GM12878 (cell line): ENCODE measurements around the gene ZNF512.

Experiments
- BHLHE40 ChIP-seq, 2 experiments: fragments of 450-650 bp in 1 of 2; IDR thresholded peaks; 2 replicates each; pipeline ENCODE4 v1.6.1; 2011 to 2017; ENCODE audit warnings: low read depth in 2 of 2, borderline replicate concordance in 1 of 2, improper control_type of control experiment in 1 of 2, low read length in 1 of 2, mild to moderate bottlenecking in 1 of 2
- CEBPB ChIP-seq, 2 experiments: fragments of 150-350 bp in 1 of 2; IDR thresholded peaks; 2 replicates each; pipeline ENCODE4 v1.6.1; 2012 to 2014; ENCODE audit warnings: low read depth in 2 of 2, low read length in 2 of 2, borderline replicate concordance in 1 of 2, inconsistent platforms in 1 of 2
- EZH2 ChIP-seq: IDR thresholded peaks from 2 replicates; pipeline ENCODE4 v1.6.1; 2012; ENCODE audit warnings: low read depth, mild to moderate bottlenecking, control low read depth, inconsistent platforms, low read length, borderline replicate concordance; ENCODE audit not compliant: control insufficient read depth
- JUND ChIP-seq: IDR thresholded peaks from 2 replicates; pipeline ENCODE4 v1.6.1; 2012; ENCODE audit warnings: low read depth, mild to moderate bottlenecking, low read length, improper control_type of control experiment, moderate library complexity
- POLR2AphosphoS5 ChIP-seq: IDR thresholded peaks from 2 replicates; pipeline ENCODE4 v1.6.1; 2011; ENCODE audit warnings: mild to moderate bottlenecking, low read length, inconsistent platforms
- RCOR1 ChIP-seq: conservative IDR thresholded peaks from 2 replicates; pipeline ENCODE4 v1.6.1; 2012; ENCODE audit warnings: low read depth, low read length, improper control_type of control experiment
- SRF ChIP-seq, 2 experiments: IDR thresholded peaks; 2 replicates each; pipeline ENCODE4 v1.6.1; 2011; ENCODE audit warnings: low read depth in 2 of 2, low read length in 2 of 2, mild to moderate bottlenecking in 1 of 2, moderate library complexity in 1 of 2
- TF ChIP-seq, protein P1 (sequence below), 3 experiments: IDR thresholded peaks in 2 of 3; conservative IDR thresholded peaks in 1 of 3; 2 replicates each; pipeline ENCODE4 v1.5.1; 2011; ENCODE audit warnings: low read depth in 3 of 3, low read length in 3 of 3, mild to moderate bottlenecking in 3 of 3, control low read depth in 2 of 3, moderate library complexity in 2 of 3, inconsistent platforms in 1 of 3, mixed read lengths in 1 of 3; ENCODE audit not compliant: control insufficient read depth in 2 of 3, insufficient read depth in 1 of 3; ENCODE audit errors: extremely low read depth in 1 of 3
- TF ChIP-seq, protein P2 (sequence below): IDR thresholded peaks from 2 replicates; pipeline ENCODE4 v1.6.1; 2012; ENCODE audit warnings: mild to moderate bottlenecking, low read depth, low read length

DNA sequence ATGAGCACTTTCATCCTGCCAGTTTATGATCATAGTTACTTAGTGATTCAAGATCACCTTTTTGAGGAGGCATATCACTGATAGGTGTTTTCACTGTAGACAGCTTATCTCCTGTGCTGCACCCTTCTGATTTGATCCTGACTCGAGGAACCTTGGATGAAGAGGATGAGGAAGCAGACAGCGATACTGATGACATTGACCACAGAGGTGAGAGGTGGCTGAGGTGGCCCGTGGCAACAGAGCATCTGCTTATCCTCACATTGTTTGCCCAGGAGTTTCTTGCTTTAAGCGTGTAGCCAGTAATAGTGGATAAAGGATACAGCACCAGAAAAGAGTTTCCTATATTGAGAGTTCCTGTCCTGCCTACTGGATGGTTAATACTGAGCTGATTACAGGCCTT, 64.9 kb downstream of the ZNF512 start:
- no peak for TF ChIP-seq SRF (IDR thresholded peaks at IDR 0.05; ENCODE audit: low read depth in 2 of 2, low read length in 2 of 2)
- TF ChIP-seq, protein P1, sequence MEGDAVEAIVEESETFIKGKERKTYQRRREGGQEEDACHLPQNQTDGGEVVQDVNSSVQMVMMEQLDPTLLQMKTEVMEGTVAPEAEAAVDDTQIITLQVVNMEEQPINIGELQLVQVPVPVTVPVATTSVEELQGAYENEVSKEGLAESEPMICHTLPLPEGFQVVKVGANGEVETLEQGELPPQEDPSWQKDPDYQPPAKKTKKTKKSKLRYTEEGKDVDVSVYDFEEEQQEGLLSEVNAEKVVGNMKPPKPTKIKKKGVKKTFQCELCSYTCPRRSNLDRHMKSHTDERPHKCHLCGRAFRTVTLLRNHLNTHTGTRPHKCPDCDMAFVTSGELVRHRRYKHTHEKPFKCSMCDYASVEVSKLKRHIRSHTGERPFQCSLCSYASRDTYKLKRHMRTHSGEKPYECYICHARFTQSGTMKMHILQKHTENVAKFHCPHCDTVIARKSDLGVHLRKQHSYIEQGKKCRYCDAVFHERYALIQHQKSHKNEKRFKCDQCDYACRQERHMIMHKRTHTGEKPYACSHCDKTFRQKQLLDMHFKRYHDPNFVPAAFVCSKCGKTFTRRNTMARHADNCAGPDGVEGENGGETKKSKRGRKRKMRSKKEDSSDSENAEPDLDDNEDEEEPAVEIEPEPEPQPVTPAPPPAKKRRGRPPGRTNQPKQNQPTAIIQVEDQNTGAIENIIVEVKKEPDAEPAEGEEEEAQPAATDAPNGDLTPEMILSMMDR (IDR thresholded peaks at IDR 0.05 in 2 of 3, conservative IDR thresholded peaks at IDR 0.05 in 1 of 3; ENCODE audit: control insufficient read depth in 2 of 3, extremely low read depth in 1 of 3, insufficient read depth in 1 of 3, low read depth in 3 of 3, low read length in 3 of 3): no peak
- TF ChIP-seq CEBPB (IDR thresholded peaks at IDR 0.05; ENCODE audit: borderline replicate concordance in 1 of 2, low read depth in 2 of 2, low read length in 2 of 2): no peak
- no peak for TF ChIP-seq JUND
- TF ChIP-seq BHLHE40 (IDR thresholded peaks at IDR 0.05; ENCODE audit: borderline replicate concordance in 1 of 2, low read depth in 2 of 2, low read length in 1 of 2): no peak
- TF ChIP-seq, protein P2, sequence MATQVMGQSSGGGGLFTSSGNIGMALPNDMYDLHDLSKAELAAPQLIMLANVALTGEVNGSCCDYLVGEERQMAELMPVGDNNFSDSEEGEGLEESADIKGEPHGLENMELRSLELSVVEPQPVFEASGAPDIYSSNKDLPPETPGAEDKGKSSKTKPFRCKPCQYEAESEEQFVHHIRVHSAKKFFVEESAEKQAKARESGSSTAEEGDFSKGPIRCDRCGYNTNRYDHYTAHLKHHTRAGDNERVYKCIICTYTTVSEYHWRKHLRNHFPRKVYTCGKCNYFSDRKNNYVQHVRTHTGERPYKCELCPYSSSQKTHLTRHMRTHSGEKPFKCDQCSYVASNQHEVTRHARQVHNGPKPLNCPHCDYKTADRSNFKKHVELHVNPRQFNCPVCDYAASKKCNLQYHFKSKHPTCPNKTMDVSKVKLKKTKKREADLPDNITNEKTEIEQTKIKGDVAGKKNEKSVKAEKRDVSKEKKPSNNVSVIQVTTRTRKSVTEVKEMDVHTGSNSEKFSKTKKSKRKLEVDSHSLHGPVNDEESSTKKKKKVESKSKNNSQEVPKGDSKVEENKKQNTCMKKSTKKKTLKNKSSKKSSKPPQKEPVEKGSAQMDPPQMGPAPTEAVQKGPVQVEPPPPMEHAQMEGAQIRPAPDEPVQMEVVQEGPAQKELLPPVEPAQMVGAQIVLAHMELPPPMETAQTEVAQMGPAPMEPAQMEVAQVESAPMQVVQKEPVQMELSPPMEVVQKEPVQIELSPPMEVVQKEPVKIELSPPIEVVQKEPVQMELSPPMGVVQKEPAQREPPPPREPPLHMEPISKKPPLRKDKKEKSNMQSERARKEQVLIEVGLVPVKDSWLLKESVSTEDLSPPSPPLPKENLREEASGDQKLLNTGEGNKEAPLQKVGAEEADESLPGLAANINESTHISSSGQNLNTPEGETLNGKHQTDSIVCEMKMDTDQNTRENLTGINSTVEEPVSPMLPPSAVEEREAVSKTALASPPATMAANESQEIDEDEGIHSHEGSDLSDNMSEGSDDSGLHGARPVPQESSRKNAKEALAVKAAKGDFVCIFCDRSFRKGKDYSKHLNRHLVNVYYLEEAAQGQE: no peak
- TF ChIP-seq RCOR1: no peak
- no peak for TF ChIP-seq POLR2AphosphoS5
- no peak for TF ChIP-seq EZH2
